KBM-7 (cell line): ENCODE measurements around the gene ASIC3.
"Not testable (repeated sequence)": the region's sequence is repeated elsewhere in the genome, so short reads cannot be mapped to it uniquely, and the experiment has no call there.

Experiments used
- DNase-seq: peaks from one replicate; pipeline ENCODE4 v3.0.0-alpha.2; 2015
- in situ Hi-C: fragments of 300-500 bp; cut with MboI; formaldehyde crosslinking; loops from 2 replicates; pipeline ENCODE4 v1.14.3; 2020; ENCODE audit warnings: low sequenced_read_pairs, low pct_unique_long_range_greater_than_20kb, mixed read lengths

The ASIC3 gene

GRCh38 chr7:151047976-151048815 is at the start of gene ASIC3:
Gene ASIC3 (plus strand): TSS chr7:151048531. CDS start chr7:151048886, 355 bp downstream.
- in situ Hi-C loops: no loop called here
- no peak for DNase-seq

DNA sequence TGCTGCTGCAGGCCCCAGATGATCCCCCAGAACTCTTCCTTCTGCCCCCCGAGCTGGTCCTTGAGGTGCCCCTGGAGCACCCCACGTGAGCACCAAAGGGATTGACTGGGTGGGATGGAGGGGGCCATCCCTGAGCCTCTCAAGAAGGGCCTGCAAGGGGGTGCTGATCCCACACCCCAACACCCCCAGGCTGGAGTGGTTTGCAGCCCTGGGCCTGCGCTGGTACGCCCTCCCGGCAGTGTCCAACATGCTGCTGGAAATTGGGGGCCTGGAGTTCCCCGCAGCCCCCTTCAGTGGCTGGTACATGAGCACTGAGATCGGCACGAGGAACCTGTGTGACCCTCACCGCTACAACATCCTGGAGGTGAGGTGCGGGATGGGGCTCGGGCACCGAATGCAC is 49.3 kb upstream of the ASIC3 start:
- in situ Hi-C loops: no loop called here

GRCh38 chr7:150999497-151000230 is 48.7 kb upstream of the ASIC3 start:
- no peak for DNase-seq
- in situ Hi-C loops: no loop called here

More for the DNA sequence above, 49.3 kb upstream of the ASIC3 start:
- no peak for DNase-seq

DNA sequence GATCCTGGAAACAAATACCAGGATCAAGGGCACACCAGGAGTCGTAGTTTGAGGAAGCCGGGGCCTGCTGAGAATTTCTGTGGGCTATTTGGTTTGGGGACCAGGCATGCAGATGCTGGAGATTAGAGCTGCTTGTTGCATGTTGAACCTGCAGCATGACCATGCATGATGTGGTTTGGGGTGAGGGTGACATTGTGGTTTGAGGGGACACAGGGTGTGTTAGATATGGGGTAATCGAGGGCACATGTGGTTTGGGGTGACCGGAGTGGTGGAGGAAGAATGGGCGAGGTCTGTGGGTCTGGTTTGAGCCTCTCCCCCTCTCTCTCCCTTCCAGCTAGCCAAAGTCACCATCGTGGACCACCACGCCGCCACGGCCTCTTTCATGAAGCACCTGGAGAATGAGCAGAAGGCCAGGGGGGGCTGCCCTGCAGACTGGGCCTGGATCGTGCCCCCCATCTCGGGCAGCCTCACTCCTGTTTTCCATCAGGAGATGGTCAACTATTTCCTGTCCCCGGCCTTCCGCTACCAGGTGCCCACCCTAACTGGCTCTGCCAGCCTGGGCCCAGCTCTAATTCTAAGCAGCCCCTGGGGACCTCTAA is 47.3 kb upstream of the ASIC3 start:
- in situ Hi-C loops: no loop called here

DNA sequence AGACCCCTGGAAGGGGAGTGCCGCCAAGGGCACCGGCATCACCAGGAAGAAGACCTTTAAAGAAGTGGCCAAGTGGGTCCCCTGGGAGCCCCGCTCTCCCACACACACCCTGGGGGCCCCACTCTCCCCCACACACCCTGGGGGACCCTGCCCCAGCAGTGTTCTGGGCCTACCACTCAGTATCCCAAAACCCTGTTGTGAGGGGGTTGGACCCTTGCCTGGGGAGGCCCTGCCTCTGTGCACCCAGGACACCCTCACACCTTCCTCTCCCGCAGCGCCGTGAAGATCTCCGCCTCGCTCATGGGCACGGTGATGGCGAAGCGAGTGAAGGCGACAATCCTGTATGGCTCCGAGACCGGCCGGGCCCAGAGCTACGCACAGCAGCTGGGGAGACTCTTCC is 46.8 kb upstream of the ASIC3 start:
- in situ Hi-C loops: no loop called here
- no peak for DNase-seq

More for the DNA sequence above, 47.3 kb upstream of the ASIC3 start:
- DNase-seq: no peak

GRCh38 chr7:151003572-151003971 is 44.8 kb upstream of the ASIC3 start:
- in situ Hi-C loops: no loop called here
- DNase-seq: no peak

GRCh38 chr7:151005566-151005965 is 42.8 kb upstream of the ASIC3 start:
- in situ Hi-C loops: no loop called here
- DNase-seq: no peak

GRCh38 chr7:151006590-151007300 is 41.6 kb upstream of the ASIC3 start:
- in situ Hi-C loops: no loop called here
- DNase-seq: no peak

DNA sequence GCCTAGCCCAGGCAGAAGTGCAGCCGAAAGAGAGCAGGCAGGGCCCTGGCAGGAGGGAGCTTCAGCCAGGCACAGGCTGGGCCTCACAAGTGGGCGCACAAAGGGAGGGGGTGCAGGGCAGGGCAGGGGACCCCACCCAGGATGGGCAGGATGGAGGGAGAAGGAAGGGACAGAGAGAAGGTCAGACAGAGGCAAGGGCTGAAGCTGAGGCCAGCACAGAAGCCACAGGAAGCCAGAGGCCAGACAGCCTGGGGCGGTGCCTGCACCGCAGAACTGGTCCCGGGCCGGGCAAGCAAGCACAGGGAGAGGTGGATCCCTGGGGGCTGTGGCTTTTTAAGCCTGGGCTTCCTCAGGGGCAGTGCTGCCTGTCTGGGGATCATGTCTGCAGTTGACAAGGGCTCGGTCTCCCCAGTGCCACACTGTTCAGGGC is 40.8 kb upstream of the ASIC3 start:
- in situ Hi-C loops: no loop called here
- DNase-seq: no peak

GRCh38 chr7:151008143-151008510 is 40.2 kb upstream of the ASIC3 start:
- in situ Hi-C loops: no loop called here
- DNase-seq: no peak

DNA sequence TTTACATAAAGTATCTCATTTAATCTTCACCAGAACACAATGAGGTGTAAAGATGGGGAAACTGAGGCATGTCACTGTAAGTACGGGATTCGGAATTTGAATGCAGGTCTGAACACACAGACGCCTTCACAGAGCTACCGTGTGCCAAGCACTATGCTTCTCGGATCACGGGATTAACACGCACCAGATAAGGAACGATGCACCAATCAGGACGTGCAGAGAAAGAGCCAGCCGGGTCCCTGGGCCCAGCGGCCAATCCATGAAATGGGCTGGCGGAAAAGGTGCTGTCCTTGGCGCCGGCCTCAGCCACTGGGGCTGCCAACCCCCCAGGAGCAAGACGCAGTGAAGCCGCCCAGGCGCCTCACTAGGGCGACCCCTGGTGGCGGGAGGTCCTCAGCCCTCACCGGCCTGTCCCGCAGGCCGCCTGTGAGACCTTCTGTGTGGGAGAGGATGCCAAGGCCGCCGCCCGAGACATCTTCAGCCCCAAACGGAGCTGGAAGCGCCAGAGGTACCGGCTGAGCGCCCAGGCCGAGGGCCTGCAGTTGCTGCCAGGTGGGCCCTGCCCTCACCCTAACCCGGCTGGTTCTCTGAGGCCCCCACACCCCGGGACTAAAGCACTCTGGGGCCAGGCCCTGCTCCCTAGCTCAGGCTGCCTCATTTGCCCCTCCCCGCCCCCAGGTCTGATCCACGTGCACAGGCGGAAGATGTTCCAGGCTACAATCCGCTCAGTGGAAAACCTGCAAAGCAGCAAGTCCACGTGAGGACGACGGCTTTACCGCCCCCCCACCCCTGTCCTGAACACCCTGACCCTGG is 39.6 kb upstream of the ASIC3 start:
- in situ Hi-C loops: no loop called here
- DNase-seq: no peak

GRCh38 chr7:151009327-151010036 is 38.8 kb upstream of the ASIC3 start:
- no peak for DNase-seq
- in situ Hi-C loops: no loop called here

DNA sequence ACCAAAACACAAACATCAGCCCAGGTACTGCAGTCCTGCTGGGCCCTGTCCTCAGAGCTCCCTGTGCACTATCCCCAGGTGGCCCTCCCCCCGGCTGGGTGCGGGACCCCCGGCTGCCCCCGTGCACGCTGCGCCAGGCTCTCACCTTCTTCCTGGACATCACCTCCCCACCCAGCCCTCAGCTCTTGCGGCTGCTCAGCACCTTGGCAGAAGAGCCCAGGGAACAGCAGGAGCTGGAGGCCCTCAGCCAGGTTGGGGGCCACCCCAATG is 38.4 kb upstream of the ASIC3 start:
- in situ Hi-C loops: no loop called here
- DNase-seq: no peak

- in situ Hi-C loops: no loop called here
- no peak for DNase-seq
Measured at GRCh38 chr7:151010307-151011096, 37.8 kb upstream of the ASIC3 start.

DNA sequence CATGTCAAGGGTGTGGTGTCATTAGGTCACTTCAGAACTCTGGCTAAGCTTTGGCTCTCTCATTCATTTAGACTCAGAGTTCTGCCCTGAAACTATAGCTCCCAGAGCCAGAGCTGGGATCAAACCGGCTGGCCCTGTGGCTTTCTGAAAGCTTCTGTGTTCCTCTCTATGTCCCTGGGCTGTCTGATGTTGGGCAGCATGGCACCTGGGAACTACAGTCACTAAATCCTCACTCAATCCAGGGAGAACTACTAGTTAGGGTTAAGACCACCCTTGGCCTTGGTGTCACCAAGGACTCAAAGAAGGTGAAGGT is 37.3 kb upstream of the ASIC3 start:
- no peak for DNase-seq
- in situ Hi-C loops: no loop called here

GRCh38 chr7:151011616-151012015 is 36.7 kb upstream of the ASIC3 start:
- in situ Hi-C loops, DNase-seq: not testable (repeated sequence)

- DNase-seq: no peak
- in situ Hi-C loops: no loop called here
Measured at GRCh38 chr7:151012031-151012692, 36.2 kb upstream of the ASIC3 start.
